ENCODE measurements around the gene ARID1B.
A peak's percentile ranks its signal among the peaks of the same experiment; 100 is the strongest.
"Not testable (repeated sequence)": the region's sequence is repeated elsewhere in the genome, so short reads cannot be mapped to it uniquely, and the experiment has no call there.

ARID1B gene

GRCh38 chr6:156938143-156938542 is 161.0 kb downstream of the ARID1B start:
- no peak for DNase-seq (ENCODE audit: low read depth in 2 of 2)

GRCh38 chr6:156940221-156940620 is 163.0 kb downstream of the ARID1B start:
- DNase-seq (ENCODE audit: low read depth in 2 of 2), result no peak

GRCh38 chr6:156942266-156942665 is 165.1 kb downstream of the ARID1B start:
- DNase-seq (ENCODE audit: low read depth in 2 of 2), result no peak

DNA sequence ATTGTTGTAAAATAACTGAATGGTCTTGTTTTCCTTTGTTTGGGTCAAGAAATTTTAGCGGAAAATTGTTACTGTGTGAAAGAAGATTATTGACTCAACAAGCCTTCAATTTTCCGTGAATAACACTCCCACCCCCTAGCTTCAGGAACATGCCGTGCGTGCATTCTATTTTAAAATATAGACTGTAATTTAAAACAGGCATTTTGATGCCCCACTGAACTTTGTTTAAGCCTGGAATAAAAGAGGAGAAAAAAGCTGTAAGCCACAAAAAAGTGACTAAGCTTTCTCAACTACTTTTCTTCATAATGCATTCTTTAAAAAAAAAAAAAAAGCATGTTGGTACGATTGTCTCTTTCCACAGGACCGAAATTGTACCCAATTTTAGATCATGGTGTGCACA is 166.0 kb downstream of the ARID1B start:
- no peak for DNase-seq (ENCODE audit: low read depth in 2 of 2)

DNA sequence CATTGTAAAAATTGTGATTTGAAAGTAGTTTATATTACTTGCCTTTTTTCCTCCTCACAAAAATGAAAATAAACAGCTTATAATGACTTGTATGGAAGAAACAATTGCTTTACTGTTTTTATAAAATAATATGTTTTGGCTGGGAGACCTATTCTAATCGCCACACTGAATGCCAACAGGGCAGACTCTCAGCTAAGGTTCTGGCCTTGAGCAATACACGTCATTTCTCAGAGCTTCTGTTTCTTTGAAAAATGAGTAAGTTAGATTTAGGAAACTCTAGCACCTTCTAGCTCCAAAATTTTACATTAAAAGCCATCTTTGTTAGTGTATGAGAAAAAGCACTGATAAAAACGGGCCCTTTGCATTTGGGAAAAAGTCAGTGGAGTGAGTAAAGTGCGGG is 166.6 kb downstream of the ARID1B start:
- DNase-seq (ENCODE audit: low read depth in 2 of 2), result no peak

- no peak for DNase-seq (ENCODE audit: low read depth in 2 of 2)
Observed at GRCh38 chr6:156944412-156944811, 167.2 kb downstream of the ARID1B start.

DNA sequence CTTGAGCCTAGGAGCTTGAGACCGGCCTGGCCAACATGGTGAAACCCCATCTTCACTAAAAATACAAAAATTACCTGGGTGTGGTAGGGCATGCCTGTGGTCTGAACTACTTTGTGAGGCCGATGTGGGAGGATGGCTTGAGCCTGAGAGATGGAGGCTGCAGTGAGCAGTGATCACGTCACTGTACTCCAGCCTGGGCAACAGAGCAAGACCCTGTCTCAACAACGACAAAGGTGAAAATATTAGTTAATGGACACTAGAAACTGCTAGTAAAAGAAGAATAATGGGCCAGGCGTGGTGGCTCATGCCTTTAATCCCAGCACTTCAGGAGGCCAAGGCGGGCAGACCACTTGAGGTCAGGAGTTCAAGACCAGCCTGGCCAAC is 168.6 kb downstream of the ARID1B start:
- not testable (repeated sequence) for DNase-seq (ENCODE audit: low read depth in 2 of 2)

DNA sequence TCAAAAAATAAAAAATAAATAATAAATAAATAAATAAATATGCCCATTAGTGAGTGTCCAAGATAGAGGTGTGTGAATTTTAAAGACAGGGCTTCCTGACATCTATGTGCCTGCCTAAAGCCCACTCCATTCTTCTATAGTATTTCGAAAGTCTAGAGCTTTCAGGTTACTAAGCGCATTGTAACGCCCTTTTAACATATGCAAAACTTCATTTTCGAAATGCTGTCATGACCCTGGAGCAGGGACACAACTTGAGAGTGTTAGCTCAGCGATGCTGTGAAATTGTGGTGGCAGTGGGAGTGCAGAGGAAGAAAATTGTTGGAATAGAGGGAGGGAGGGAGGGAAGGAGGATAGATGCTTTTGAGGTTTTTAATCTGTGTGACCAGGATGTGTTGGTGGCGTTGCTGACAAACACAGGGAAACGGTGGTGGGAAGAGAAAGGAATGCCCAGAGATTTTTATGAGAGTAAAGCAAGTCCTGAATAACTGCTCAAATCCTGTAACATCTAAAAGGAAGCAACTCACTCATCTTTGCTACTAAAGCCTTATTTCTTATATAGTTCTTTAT is 169.3 kb downstream of the ARID1B start:
- DNase-seq (ENCODE audit: low read depth in 2 of 2), result no peak

DNA sequence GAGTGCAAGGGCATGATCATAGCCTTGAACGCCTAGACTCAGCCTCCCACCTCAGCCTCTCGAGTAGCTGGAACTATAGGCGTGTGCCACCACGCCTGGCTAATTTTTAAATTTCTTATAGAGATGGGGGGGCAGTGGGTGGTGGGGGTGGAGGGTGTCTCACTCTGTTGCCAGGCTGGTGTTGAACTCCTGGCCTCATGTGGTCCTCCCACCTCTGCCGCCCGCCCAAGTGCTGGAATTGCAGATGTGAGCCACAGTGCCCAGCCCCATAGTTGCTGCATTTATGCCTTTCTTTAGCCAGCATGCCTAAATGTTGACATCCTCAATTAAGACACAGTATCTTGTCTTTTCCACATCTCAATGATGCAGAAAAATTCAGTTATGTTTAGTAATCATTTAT is 171.1 kb downstream of the ARID1B start:
- DNase-seq (ENCODE audit: low read depth in 2 of 2), result no peak

GRCh38 chr6:156948807-156949206 is 171.6 kb downstream of the ARID1B start:
- no peak for DNase-seq (ENCODE audit: low read depth in 2 of 2)

GRCh38 chr6:156949376-156949775 is 172.2 kb downstream of the ARID1B start:
- DNase-seq (ENCODE audit: low read depth in 2 of 2), result no peak

DNA sequence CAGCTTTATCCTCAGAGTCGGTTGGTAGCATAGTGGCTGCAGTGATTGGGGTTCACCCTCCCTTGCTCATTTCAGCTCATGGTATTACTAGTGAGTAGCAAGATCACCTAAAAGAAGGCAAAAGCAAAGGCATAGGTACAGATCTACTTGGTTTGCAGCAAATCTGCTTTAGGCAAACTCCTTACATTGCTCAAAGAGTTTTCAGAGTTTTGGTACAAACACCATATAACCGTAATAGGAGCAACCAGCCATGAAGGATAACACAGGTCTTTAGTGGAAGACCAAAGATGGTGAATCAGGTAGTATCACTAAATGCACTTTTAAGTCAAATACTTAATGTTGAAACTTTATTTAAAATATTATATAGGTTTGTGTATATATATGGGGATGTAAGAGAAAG is 172.9 kb downstream of the ARID1B start:
- no peak for DNase-seq (ENCODE audit: low read depth in 2 of 2)

- DNase-seq (ENCODE audit: low read depth in 2 of 2), result no peak
Observed at GRCh38 chr6:156950531-156950930, 173.4 kb downstream of the ARID1B start.

DNA sequence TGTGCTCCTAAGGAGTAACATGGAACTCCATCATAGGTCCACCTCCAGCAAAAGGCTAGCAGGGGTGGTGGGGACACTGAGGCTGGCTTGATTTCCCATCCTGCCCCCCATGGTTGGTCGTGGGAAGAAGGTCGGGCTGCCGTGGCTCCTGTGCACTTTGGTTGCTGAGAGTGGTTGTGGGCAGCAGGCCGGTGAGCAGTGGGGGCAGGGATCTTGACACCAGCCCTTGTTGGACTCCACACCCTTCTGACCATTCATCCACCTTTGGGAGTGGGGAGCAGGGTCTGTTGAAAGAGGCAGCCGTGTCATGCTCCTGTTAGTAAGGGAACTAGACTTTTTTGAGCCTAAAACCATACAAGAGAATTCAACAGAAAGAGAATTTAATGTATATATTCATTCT is 175.2 kb downstream of the ARID1B start:
- no peak for DNase-seq (ENCODE audit: low read depth in 2 of 2)

DNA sequence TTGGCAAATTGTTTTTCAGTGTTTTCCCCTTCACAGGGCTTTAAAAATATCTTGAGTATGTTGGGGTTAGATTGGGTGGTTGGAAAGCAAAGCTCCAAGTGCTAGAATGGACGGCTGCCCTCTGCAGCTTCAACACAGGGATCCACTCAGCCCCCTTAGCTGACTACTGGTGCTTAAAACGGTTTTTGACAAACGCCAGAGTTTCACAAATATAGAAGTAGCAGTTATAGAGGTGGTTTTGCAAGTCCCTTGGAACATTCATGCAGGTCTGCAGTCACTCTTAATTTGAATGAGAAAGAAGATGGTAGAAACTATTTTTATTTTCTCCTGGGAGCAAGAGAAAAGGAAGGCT is 175.9 kb downstream of the ARID1B start:
- no peak for DNase-seq (ENCODE audit: low read depth in 2 of 2)

DNA sequence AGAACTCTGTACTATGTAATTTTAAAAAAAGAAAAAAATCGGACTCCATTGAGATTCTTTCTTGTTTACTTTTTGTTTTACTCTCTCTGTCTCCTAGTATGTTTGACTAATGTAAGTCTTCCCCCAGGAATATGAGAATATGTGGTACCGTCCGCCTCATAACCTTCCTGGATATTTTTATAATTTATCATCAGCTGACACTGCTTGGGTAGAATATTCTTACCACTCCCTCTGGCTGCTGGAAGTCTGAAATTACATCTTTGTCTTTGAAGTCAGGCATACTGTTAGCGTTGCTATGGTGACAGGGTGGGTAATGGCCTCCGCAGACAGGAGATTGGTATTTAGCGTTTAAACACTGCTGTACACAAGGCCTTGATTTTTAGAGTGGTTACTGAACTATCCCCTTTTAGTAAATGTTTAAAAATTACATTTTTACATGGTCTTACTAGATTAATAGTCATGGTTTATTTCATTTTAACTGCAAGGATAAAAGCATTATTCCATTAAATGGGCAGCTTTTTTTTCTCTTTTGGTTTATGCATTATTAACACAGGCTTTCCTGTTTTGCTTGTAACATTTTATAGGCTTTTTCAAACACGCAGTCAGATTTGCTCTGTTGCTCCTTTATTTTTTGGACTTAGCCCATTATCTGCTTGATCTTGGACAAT is 176.4 kb downstream of the ARID1B start:
- DNase-seq (ENCODE audit: low read depth in 2 of 2), result peak in 1 of 2 donors; percentile 12

DNA sequence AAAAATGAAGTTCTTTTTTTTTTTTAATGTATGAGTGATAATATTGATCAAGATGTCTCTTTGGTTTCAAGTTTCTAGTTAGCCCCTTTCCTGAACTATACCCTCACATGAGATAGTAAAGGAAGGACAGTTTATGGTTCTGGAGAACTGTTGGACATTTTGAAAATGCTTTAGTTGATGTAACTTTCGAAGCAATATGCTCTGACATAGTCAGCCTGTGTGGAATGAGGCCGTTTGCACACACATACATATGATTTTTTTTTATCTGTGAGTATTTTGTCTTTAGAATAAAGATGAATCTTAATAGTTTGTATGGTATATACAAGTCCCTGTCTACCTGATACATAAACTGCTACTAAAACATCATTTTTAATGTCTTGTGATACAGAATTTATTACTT is 177.0 kb downstream of the ARID1B start:
- DNase-seq (ENCODE audit: low read depth in 2 of 2), result no peak

DNA sequence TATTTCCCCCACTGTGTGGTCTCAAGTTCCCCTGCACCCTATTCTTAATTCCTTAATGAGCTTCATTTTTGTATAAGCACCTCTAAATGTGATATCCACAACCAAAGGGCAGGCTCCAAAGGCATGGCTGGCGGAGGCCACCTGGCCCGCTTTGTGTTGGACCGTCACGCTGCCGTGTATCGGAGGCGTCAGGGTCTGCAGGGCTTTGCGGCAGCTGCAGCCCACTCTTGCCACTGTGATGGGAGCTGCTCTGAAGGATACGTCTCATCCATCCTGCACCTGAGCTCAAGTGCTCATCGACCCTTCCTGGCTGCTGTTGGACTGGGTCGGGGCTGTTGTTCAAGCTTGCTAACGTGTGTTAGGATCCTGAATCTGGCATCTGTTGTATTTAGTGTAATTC is 177.6 kb downstream of the ARID1B start:
- no peak for DNase-seq (ENCODE audit: low read depth in 2 of 2)

DNA sequence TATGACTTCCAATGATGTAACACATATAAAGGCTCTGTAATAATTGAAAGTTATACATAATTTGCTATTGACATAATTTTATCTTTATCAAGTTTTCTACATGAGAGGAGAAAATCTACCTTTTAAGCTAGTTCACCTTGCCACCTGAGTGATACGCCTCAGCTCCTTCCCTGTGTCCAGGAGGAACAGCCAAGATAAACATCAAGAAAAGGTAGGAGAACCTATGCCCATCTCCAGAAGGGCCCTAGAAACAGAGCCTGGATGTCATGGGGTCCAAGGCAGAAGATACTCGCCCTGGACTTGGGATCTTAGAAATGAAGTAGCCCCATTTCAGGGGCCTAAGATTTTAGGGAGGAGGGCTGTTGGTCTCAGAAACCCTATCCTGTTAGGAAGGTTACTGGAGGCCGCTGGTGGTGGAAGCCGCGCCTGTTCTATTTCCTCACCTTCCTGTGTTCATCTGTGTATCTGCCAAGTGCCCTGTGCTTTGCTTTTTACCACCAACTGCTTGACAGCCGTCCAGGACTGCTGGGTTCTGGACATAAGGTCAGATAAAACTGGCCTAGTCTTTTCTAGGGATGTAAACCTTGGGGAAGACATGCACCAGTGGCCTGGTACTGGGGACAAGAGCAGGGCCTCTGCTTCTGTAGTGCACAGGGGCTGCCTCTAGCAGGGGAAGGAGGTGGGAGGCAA is 178.5 kb downstream of the ARID1B start:
- no peak for DNase-seq (ENCODE audit: low read depth in 2 of 2)

DNA sequence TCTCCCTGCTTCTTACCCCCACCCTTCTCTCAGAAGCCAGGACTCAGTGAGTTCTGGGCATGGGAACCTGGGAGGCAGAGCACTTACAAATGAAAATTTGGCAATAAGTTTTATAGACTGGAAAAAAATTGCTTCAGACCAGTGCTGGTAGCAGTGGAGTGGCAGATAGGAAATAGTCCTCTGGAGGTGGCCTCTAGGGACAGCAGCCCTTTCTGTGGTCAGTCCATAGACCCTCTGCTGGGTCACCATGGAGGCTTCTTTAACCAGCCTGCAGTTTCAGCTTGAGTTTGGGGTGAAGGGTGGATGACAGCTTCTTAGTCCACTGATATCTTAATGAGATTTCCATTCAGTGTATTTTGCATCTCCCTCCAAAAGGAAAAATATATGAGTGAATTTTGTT is 179.1 kb downstream of the ARID1B start:
- DNase-seq (ENCODE audit: low read depth in 2 of 2), result no peak

DNA sequence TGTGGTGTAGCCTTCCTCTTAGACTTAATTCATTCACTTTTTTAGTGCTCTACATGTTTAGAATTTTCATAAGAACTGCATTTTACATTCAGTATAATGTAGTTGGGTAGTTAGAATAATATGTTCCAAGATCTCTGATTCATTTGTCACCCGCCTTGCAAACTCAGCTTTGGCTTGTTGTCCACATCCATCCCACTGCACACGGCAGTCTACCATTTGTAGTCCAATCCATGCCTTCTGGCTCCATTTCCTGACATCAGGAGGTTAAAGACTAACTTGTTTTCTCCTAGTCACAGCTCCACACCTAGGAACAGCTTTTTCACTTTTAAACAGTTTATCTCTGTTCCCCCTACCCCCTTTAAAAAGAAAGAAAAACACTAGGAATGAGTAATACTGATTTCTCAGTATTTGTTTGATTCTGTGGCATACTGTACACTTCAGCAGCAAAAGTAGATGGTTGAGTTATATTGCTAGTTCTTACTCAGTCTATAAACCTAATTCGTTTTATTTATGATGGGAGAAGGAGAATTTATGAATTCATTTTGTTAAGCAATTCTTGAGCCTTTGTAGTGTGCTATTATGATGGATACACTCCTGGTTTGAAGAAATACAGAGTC is 180.9 kb downstream of the ARID1B start:
- no peak for DNase-seq (ENCODE audit: low read depth in 2 of 2)

DNA sequence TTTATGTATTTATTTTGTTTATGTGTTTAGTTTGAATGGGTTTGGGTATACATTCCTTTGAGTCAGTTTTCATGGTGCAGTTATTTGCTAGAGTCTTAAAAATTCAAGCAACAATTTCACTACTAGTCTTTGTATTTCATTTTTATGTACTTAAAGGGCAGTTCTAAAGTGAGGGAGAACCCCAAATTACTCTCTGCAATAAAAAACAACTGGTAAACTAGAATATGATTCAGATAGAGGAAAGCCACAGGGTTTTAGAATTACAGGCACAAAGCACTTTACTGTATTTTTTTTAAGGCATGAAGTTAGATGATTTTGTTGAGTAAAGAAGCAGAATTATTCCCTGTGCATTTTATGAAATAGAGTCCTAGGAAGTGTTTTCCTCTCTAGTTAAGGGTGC is 183.3 kb downstream of the ARID1B start:
- no peak for DNase-seq (ENCODE audit: low read depth in 2 of 2)

DNA sequence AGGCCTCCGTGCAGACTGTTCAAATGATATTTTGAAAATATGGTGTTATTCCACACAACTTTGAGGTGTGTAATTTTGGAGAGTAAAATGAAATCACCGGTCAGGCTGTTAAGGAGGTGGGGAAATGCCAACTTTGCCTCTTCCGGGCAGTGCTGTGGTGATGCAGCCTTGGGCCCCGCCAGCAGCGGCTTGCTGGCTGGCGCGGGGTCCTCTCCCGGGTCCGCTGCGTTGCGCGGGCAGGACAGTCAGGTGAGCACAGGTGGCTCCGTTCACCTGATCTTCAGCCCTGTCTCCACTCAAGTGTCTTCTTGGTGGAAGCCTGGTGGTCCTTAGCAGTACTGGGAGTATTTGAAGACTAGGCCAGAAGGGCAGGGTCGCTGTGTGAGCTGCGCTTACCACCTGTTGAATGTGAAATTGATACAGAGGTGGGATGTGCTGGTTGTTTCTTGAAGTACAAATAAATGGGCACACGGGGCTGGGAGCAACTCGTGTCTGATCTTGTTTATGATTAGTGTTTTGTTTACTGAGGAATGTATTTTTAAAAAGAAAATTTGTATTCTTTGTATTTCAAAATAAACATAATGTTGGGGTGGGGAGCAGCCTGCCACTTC is 184.2 kb downstream of the ARID1B start:
- DNase-seq (ENCODE audit: low read depth in 2 of 2), result no peak

Measured in activated CD8-positive, alpha-beta memory T cell treated with anti-CD3 and anti-CD28 coated beads for 4 hours (primary cell).